ENCODE results near the gene IRX4.

Gene IRX4

DNA sequence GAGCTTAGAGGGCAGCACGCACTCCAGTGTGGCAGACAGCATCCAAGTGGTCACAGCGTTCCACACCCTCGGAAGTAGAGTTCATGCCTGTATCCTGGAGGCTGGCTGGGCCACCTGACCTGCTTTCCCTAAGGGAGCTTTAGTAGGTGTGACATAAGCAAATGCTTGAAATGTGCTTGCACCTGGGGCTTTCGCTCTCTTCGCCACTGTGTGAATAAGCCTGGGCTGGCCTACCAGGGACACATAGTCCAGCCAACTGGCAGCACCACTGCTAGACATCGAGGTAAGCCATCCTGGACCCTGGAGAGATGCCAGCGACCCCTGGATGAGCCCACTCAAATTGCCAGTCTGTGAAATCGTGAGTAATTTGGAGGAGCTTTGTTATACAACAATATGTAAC is 24.9 kb upstream of the IRX4 start:
- no peak overlapping the region for H3K4me3 ChIP-seq (ENCODE audit: control insufficient read depth in 1 of 7, extremely low read depth in 1 of 7, insufficient read depth in 4 of 7, low read depth in 2 of 7, low read length in 6 of 7)
- 75% methylated on average over 6 of the region's 8 CpGs for WGBS (ENCODE audit: insufficient coverage)

DNA sequence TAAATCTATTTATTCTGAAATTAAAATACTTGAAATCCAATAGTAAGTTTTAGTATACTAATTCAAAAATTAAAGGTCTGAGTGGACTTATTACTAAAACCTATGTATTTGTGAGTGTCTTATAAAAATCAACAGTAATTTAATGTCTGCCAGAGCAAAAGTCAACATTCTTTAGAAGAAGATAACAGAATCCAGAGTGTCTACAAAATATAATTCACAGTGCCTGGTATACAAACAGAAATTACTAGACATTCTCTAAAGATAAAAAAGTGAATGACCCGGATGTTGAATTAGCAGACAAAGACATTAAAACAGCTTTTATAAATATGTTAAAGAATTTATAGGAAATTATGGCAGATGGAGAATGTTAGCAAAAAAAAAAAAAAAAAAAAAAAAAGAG is 22.4 kb upstream of the IRX4 start:
- no peaks in the 10 kb centered on the region for H3K36me3 ChIP-seq (ENCODE audit: control insufficient read depth in 4 of 4, insufficient read depth in 4 of 4, low read length in 3 of 4)
- H3K9me3 ChIP-seq (ENCODE audit: control extremely low read depth in 1 of 5, control insufficient read depth in 4 of 5, insufficient read depth in 2 of 5, low read depth in 1 of 5, low read length in 4 of 5) = peaks cover 1 to 32% (median 16%) of the 10 kb centered on the region in 5 experiments
- H3K27me3 ChIP-seq (replicated peaks in 2 of 5; ENCODE audit: control insufficient read depth in 4 of 5, insufficient read depth in 5 of 5, low read length in 4 of 5) = peaks cover 0 to 25% (median 7%) of the 10 kb centered on the region in 5 experiments
- ChIA-PET CTCF (no interaction called here), POLR2A (no interaction called here)
- no CpG with 5 or more reads among the region's 1 CpG for WGBS (ENCODE audit: insufficient coverage)
- H3K4me1 ChIP-seq (ENCODE audit: control extremely low read depth in 1 of 4, control insufficient read depth in 4 of 4, insufficient read depth in 4 of 4, low read length in 3 of 4) = no peaks in the 10 kb centered on the region
- no peak overlapping the region for H3K4me3 ChIP-seq (ENCODE audit: control insufficient read depth in 1 of 7, extremely low read depth in 1 of 7, insufficient read depth in 4 of 7, low read depth in 2 of 7, low read length in 6 of 7)
- H3K27ac ChIP-seq (ENCODE audit: insufficient read depth in 1 of 2, low read depth in 1 of 2, low read length in 2 of 2, poor library complexity in 1 of 2, severe bottlenecking in 2 of 2) = no peak overlapping the region
- no peak for DNase-seq

More for the DNA sequence above, 24.9 kb upstream of the IRX4 start:
- no peaks in the 10 kb centered on the region for H3K36me3 ChIP-seq (ENCODE audit: control insufficient read depth in 4 of 4, insufficient read depth in 4 of 4, low read length in 3 of 4)
- CTCF ChIA-PET = no interaction called here
- DNase-seq = no peak
- no peaks in the 10 kb centered on the region for H3K4me1 ChIP-seq (ENCODE audit: control extremely low read depth in 1 of 4, control insufficient read depth in 4 of 4, insufficient read depth in 4 of 4, low read length in 3 of 4)
- H3K9me3 ChIP-seq (ENCODE audit: control extremely low read depth in 1 of 5, control insufficient read depth in 4 of 5, insufficient read depth in 2 of 5, low read depth in 1 of 5, low read length in 4 of 5) = peaks cover 0 to 24% (median 13%) of the 10 kb centered on the region in 5 experiments
- POLR2A ChIA-PET = no interaction called here
- H3K27ac ChIP-seq (ENCODE audit: insufficient read depth in 1 of 2, low read depth in 1 of 2, low read length in 2 of 2, poor library complexity in 1 of 2, severe bottlenecking in 2 of 2) = no peak overlapping the region
- H3K27me3 ChIP-seq (replicated peaks in 2 of 5; ENCODE audit: control insufficient read depth in 4 of 5, insufficient read depth in 5 of 5, low read length in 4 of 5) = peaks cover 0 to 26% (median 2%) of the 10 kb centered on the region in 5 experiments

DNA sequence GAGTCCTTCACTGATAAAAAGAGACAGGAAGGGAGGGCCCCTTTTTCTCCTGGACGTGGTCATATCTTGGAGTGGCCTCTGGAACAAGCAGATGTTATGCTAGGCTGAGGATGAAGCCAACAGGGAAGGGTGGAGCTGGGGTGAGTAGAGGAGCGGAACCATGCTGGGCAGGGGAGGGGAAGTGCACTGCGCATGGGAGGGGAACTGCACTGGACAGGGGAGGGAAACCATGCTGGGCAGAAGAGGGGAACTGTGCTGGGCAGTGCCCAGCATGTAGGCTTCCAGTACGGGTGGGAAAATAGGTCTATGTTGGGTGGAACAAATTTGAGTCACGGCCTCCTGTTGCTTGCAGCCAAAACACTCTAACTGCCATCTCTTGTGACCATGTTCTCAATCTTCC is 19.3 kb upstream of the IRX4 start:
- POLR2A ChIA-PET = no interaction called here
- peaks cover 1 to 32% (median 16%) of the 10 kb centered on the region in 5 experiments for H3K9me3 ChIP-seq (ENCODE audit: control extremely low read depth in 1 of 5, control insufficient read depth in 4 of 5, insufficient read depth in 2 of 5, low read depth in 1 of 5, low read length in 4 of 5)
- CTCF ChIA-PET = no interaction called here
- no peak overlapping the region for H3K27ac ChIP-seq (ENCODE audit: insufficient read depth in 1 of 2, low read depth in 1 of 2, low read length in 2 of 2, poor library complexity in 1 of 2, severe bottlenecking in 2 of 2)
- H3K4me1 ChIP-seq (ENCODE audit: control extremely low read depth in 1 of 4, control insufficient read depth in 4 of 4, insufficient read depth in 4 of 4, low read length in 3 of 4) = no peaks in the 10 kb centered on the region
- H3K27me3 ChIP-seq (replicated peaks in 2 of 5; ENCODE audit: control insufficient read depth in 4 of 5, insufficient read depth in 5 of 5, low read length in 4 of 5) = peaks cover 0 to 49% (median 10%) of the 10 kb centered on the region in 5 experiments
- no peaks in the 10 kb centered on the region for H3K36me3 ChIP-seq (ENCODE audit: control insufficient read depth in 4 of 4, insufficient read depth in 4 of 4, low read length in 3 of 4)
- H3K4me3 ChIP-seq (ENCODE audit: control insufficient read depth in 1 of 7, extremely low read depth in 1 of 7, insufficient read depth in 4 of 7, low read depth in 2 of 7, low read length in 6 of 7) = no peak overlapping the region
- 100% methylated on average over 2 of the region's 5 CpGs for WGBS (ENCODE audit: insufficient coverage)
- no peak for DNase-seq

DNA sequence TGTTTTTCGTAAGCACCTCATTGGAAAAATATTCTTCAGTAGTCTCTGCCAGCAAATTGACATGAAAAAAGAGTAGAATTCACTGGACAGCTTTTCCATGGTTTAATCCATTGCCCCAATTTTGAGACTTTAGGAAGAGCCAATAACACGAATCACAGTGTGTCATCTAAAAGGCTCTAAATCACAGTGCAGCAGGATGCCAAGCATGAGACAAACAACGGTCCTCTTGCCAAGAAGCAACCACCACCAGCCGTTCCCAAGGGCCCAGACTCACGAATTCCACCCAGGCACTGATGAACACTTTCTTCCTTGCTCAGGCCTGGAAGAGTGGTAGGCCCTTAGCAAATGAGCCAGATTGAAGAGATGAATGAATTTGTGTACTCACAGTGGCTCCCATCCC is 18.3 kb upstream of the IRX4 start:
- ChIA-PET POLR2A (no interaction called here), CTCF (interaction anchor here (1.5 kb wide), 1 partner anchor 125 kb away, joined by 3 read pairs; no protein-coding TSS in a partner anchor)
- H3K27me3 ChIP-seq (replicated peaks in 2 of 5; ENCODE audit: control insufficient read depth in 4 of 5, insufficient read depth in 5 of 5, low read length in 4 of 5) = peaks cover 0 to 57% (median 10%) of the 10 kb centered on the region in 5 experiments
- DNase-seq = no peak
- H3K36me3 ChIP-seq (ENCODE audit: control insufficient read depth in 4 of 4, insufficient read depth in 4 of 4, low read length in 3 of 4) = no peaks in the 10 kb centered on the region
- H3K4me1 ChIP-seq (ENCODE audit: control extremely low read depth in 1 of 4, control insufficient read depth in 4 of 4, insufficient read depth in 4 of 4, low read length in 3 of 4) = no peaks in the 10 kb centered on the region
- no peak overlapping the region for H3K4me3 ChIP-seq (ENCODE audit: control insufficient read depth in 1 of 7, extremely low read depth in 1 of 7, insufficient read depth in 4 of 7, low read depth in 2 of 7, low read length in 6 of 7)
- 86% methylated on average over 5 of the region's 5 CpGs for WGBS (ENCODE audit: insufficient coverage)
- H3K9me3 ChIP-seq (ENCODE audit: control extremely low read depth in 1 of 5, control insufficient read depth in 4 of 5, insufficient read depth in 2 of 5, low read depth in 1 of 5, low read length in 4 of 5) = peaks cover 1 to 31% (median 16%) of the 10 kb centered on the region in 5 experiments
- no peak overlapping the region for H3K27ac ChIP-seq (ENCODE audit: insufficient read depth in 1 of 2, low read depth in 1 of 2, low read length in 2 of 2, poor library complexity in 1 of 2, severe bottlenecking in 2 of 2)

DNA sequence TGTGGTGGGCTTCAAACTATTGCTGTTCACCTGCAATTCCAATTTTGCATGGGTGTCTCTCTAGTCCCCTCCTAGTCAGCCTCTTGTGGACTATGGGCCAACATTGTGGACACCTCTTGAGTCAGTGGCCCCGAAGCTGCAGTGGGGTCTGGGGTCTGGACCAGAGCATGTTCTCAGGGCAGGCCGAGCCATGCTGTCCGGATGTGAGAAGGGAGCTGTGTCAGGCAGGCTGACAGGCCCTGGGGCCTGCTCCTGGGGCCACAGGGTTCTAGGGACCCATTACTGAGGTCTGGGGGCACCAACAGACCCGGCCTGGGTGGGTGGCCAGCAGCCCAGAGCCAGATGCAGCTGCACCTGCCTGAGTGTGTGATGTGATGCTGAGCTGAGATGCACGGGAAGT is 16.5 kb upstream of the IRX4 start:
- peaks cover 0 to 17% (median 4%) of the 10 kb centered on the region in 5 experiments for H3K9me3 ChIP-seq (ENCODE audit: control extremely low read depth in 1 of 5, control insufficient read depth in 4 of 5, insufficient read depth in 2 of 5, low read depth in 1 of 5, low read length in 4 of 5)
- peaks cover 0 to 73% (median 14%) of the 10 kb centered on the region in 5 experiments for H3K27me3 ChIP-seq (replicated peaks in 2 of 5; ENCODE audit: control insufficient read depth in 4 of 5, insufficient read depth in 5 of 5, low read length in 4 of 5)
- DNase-seq = no peak
- H3K27ac ChIP-seq (ENCODE audit: insufficient read depth in 1 of 2, low read depth in 1 of 2, low read length in 2 of 2, poor library complexity in 1 of 2, severe bottlenecking in 2 of 2) = no peak overlapping the region
- no peaks in the 10 kb centered on the region for H3K36me3 ChIP-seq (ENCODE audit: control insufficient read depth in 4 of 4, insufficient read depth in 4 of 4, low read length in 3 of 4)
- no peak overlapping the region for H3K4me3 ChIP-seq (ENCODE audit: control insufficient read depth in 1 of 7, extremely low read depth in 1 of 7, insufficient read depth in 4 of 7, low read depth in 2 of 7, low read length in 6 of 7)
- 77% methylated on average over 5 of the region's 5 CpGs for WGBS (ENCODE audit: insufficient coverage)
- ChIA-PET POLR2A (no interaction called here), CTCF (no interaction called here)
- no peaks in the 10 kb centered on the region for H3K4me1 ChIP-seq (ENCODE audit: control extremely low read depth in 1 of 4, control insufficient read depth in 4 of 4, insufficient read depth in 4 of 4, low read length in 3 of 4)

DNA sequence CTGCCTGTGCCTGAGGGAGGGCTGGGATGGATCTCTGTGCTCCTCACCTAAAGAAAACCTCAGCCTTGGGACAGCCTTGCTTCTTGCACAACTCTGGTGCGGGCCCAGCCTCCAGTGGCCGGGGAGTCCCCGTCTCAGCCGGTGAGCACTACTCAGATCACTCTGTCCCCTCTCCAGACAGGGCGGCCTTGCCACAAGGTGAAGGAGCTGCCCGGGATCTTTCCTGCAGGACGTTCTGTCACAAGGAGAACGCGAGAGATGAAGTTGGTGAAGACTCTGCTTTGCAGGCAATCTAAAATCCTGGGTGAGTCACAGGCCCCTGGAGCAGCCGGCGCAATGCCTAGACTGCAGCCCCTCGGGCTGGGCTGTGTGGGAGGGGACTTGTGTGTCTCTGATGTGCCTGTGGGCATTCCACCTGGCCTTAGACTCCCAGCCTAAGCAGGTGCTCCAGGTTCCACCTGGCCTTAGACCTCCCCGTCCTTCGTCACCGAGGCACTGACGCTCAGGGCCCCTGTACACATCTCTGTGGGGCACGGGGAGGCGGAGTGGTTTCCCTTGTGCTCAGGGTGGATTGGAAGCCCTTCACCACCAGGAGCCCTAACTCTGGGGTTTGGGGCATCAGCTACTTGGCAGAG is 15.2 kb upstream of the IRX4 start:
- no peak for DNase-seq
- peaks cover 0 to 79% (median 18%) of the 10 kb centered on the region in 5 experiments for H3K27me3 ChIP-seq (replicated peaks in 2 of 5; ENCODE audit: control insufficient read depth in 4 of 5, insufficient read depth in 5 of 5, low read length in 4 of 5)
- H3K4me1 ChIP-seq (ENCODE audit: control extremely low read depth in 1 of 4, control insufficient read depth in 4 of 4, insufficient read depth in 4 of 4, low read length in 3 of 4) = no peaks in the 10 kb centered on the region
- no peak overlapping the region for H3K4me3 ChIP-seq (ENCODE audit: control insufficient read depth in 1 of 7, extremely low read depth in 1 of 7, insufficient read depth in 4 of 7, low read depth in 2 of 7, low read length in 6 of 7)
- H3K27ac ChIP-seq (ENCODE audit: insufficient read depth in 1 of 2, low read depth in 1 of 2, low read length in 2 of 2, poor library complexity in 1 of 2, severe bottlenecking in 2 of 2) = no peak overlapping the region
- H3K36me3 ChIP-seq (ENCODE audit: control insufficient read depth in 4 of 4, insufficient read depth in 4 of 4, low read length in 3 of 4) = no peaks in the 10 kb centered on the region
- ChIA-PET CTCF (no interaction called here), POLR2A (no interaction called here)
- 94% methylated on average over 15 of the region's 18 CpGs for WGBS (ENCODE audit: insufficient coverage)
- peaks cover 0 to 12% (median 3%) of the 10 kb centered on the region in 5 experiments for H3K9me3 ChIP-seq (ENCODE audit: control extremely low read depth in 1 of 5, control insufficient read depth in 4 of 5, insufficient read depth in 2 of 5, low read depth in 1 of 5, low read length in 4 of 5)

DNA sequence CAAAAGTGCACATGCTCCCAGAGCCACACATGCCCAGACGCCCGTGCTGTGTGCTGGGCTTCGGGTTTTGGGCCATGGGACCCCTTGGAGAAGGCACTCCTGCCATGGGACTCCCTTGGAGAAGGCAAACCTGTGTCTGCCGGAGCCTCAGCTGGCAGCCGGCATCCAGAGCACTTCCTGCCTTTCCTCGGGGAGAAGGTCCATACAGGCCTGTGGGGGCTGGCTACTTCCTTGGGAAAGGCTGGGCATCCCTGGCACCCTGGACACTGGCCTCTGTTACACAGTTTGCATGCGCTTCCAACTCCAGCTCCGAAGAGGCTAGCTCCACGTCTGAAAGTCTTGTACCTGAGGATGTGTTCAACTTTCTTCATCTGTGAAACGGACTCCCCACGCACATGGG is 14.7 kb upstream of the IRX4 start:
- CTCF ChIA-PET = no interaction called here
- DNase-seq = no peak
- Histone ChIP-seq H3K27ac (ENCODE audit: insufficient read depth in 1 of 2, low read depth in 1 of 2, low read length in 2 of 2, poor library complexity in 1 of 2, severe bottlenecking in 2 of 2) (no peak overlapping the region), H3K27me3 (replicated peaks in 2 of 5; ENCODE audit: control insufficient read depth in 4 of 5, insufficient read depth in 5 of 5, low read length in 4 of 5) (peaks cover 0 to 84% (median 18%) of the 10 kb centered on the region in 5 experiments), H3K9me3 (ENCODE audit: control extremely low read depth in 1 of 5, control insufficient read depth in 4 of 5, insufficient read depth in 2 of 5, low read depth in 1 of 5, low read length in 4 of 5) (peaks cover 0 to 12% (median 3%) of the 10 kb centered on the region in 5 experiments), H3K4me1 (ENCODE audit: control extremely low read depth in 1 of 4, control insufficient read depth in 4 of 4, insufficient read depth in 4 of 4, low read length in 3 of 4) (no peaks in the 10 kb centered on the region), H3K4me3 (ENCODE audit: control insufficient read depth in 1 of 7, extremely low read depth in 1 of 7, insufficient read depth in 4 of 7, low read depth in 2 of 7, low read length in 6 of 7) (no peak overlapping the region), H3K36me3 (ENCODE audit: control insufficient read depth in 4 of 4, insufficient read depth in 4 of 4, low read length in 3 of 4) (no peaks in the 10 kb centered on the region)
- POLR2A ChIA-PET = no interaction called here
- WGBS (ENCODE audit: insufficient coverage) = 84% methylated on average over 11 of the region's 11 CpGs
